ENCODE results near the gene SRP68. TPM values are rescaled to one million over a fixed set of nuclear protein-coding genes. Genes with fewer than 3 reads are reported as not detected.

SRP68 gene
- total and polyA plus RNA-seq, 2 donors (not counting 1 experiment from before 2014, with no cell fraction given): 34.0 to 68.6 TPM

GRCh38 chr17:76089680-76090516 is 17.6 kb upstream of the SRP68 start:
- Histone ChIP-seq H4K20me1 (ENCODE audit: control insufficient read depth, extremely low read depth, insufficient read depth, low read length) (no peaks in the 10 kb centered on the region), H3K27me3 (ENCODE audit: control insufficient read depth, insufficient read depth, low read length) (no peaks in the 10 kb centered on the region), H3K4me1 (ENCODE audit: control insufficient read depth, extremely low read depth, insufficient read depth, low read length) (no peaks in the 10 kb centered on the region), H2AFZ (ENCODE audit: low read length) (no peak overlapping the region), H3K4me3 (replicated peaks in 1 of 4; ENCODE audit: control extremely low read depth in 1 of 4, insufficient read depth in 1 of 4, low read depth in 3 of 4, low read length in 4 of 4) (no peak overlapping the region), H3K4me2 (ENCODE audit: extremely low read depth, insufficient read depth, low read length) (no peak overlapping the region), H3K9me3 (ENCODE audit: control insufficient read depth, insufficient read depth, low read depth, low read length) (no peaks in the 10 kb centered on the region), H3K9ac (ENCODE audit: insufficient read depth, low read length) (no peak overlapping the region), H3K36me3 (ENCODE audit: control insufficient read depth, insufficient read depth, low read length) (peaks cover 40% of the 10 kb centered on the region), H3K79me2 (ENCODE audit: control insufficient read depth, insufficient read depth, low read length) (no peaks in the 10 kb centered on the region), H3K27ac (ENCODE audit: insufficient read depth, low read length) (no peak overlapping the region)
- TF ChIP-seq, protein P1, sequence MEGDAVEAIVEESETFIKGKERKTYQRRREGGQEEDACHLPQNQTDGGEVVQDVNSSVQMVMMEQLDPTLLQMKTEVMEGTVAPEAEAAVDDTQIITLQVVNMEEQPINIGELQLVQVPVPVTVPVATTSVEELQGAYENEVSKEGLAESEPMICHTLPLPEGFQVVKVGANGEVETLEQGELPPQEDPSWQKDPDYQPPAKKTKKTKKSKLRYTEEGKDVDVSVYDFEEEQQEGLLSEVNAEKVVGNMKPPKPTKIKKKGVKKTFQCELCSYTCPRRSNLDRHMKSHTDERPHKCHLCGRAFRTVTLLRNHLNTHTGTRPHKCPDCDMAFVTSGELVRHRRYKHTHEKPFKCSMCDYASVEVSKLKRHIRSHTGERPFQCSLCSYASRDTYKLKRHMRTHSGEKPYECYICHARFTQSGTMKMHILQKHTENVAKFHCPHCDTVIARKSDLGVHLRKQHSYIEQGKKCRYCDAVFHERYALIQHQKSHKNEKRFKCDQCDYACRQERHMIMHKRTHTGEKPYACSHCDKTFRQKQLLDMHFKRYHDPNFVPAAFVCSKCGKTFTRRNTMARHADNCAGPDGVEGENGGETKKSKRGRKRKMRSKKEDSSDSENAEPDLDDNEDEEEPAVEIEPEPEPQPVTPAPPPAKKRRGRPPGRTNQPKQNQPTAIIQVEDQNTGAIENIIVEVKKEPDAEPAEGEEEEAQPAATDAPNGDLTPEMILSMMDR (conservative IDR thresholded peaks at IDR 0.05 in 1 of 2, IDR thresholded peaks at IDR 0.05 in 1 of 2; ENCODE audit: low read depth in 1 of 2, low read length in 2 of 2): no peak
- TF ChIP-seq EZH2 (IDR thresholded peaks at IDR 0.05; ENCODE audit: low read length, missing control alignments): no peak
- no peak for DNase-seq (ENCODE audit: low read depth in 2 of 2)

- Histone ChIP-seq H3K4me2 (ENCODE audit: extremely low read depth, insufficient read depth, low read length) (no peak overlapping the region), H3K27me3 (ENCODE audit: control insufficient read depth, insufficient read depth, low read length) (no peaks in the 10 kb centered on the region), H3K9me3 (ENCODE audit: control insufficient read depth, insufficient read depth, low read depth, low read length) (no peaks in the 10 kb centered on the region), H4K20me1 (ENCODE audit: control insufficient read depth, extremely low read depth, insufficient read depth, low read length) (no peaks in the 10 kb centered on the region), H3K9ac (ENCODE audit: insufficient read depth, low read length) (no peak overlapping the region), H3K36me3 (ENCODE audit: control insufficient read depth, insufficient read depth, low read length) (peaks cover 37% of the 10 kb centered on the region), H3K4me3 (replicated peaks in 1 of 4; ENCODE audit: control extremely low read depth in 1 of 4, insufficient read depth in 1 of 4, low read depth in 3 of 4, low read length in 4 of 4) (no peak overlapping the region), H3K79me2 (ENCODE audit: control insufficient read depth, insufficient read depth, low read length) (no peaks in the 10 kb centered on the region), H3K4me1 (ENCODE audit: control insufficient read depth, extremely low read depth, insufficient read depth, low read length) (no peaks in the 10 kb centered on the region), H2AFZ (ENCODE audit: low read length) (no peak overlapping the region), H3K27ac (ENCODE audit: insufficient read depth, low read length) (no peak overlapping the region)
- TF ChIP-seq, protein P1 (conservative IDR thresholded peaks at IDR 0.05 in 1 of 2, IDR thresholded peaks at IDR 0.05 in 1 of 2; ENCODE audit: low read depth in 1 of 2, low read length in 2 of 2): no peak
- TF ChIP-seq EZH2 (IDR thresholded peaks at IDR 0.05; ENCODE audit: low read length, missing control alignments): no peak
- no peak for DNase-seq (ENCODE audit: low read depth in 2 of 2)
These were observed 16.7 kb upstream of the SRP68 start for GRCh38 chr17:76088868-76089576.

- Histone ChIP-seq H3K9ac (ENCODE audit: insufficient read depth, low read length) (no peak overlapping the region), H3K9me3 (ENCODE audit: control insufficient read depth, insufficient read depth, low read depth, low read length) (no peaks in the 10 kb centered on the region), H2AFZ (ENCODE audit: low read length) (no peak overlapping the region), H3K27ac (ENCODE audit: insufficient read depth, low read length) (no peak overlapping the region), H3K4me2 (ENCODE audit: extremely low read depth, insufficient read depth, low read length) (no peak overlapping the region), H3K79me2 (ENCODE audit: control insufficient read depth, insufficient read depth, low read length) (no peaks in the 10 kb centered on the region), H3K4me1 (ENCODE audit: control insufficient read depth, extremely low read depth, insufficient read depth, low read length) (no peaks in the 10 kb centered on the region), H3K27me3 (ENCODE audit: control insufficient read depth, insufficient read depth, low read length) (no peaks in the 10 kb centered on the region), H4K20me1 (ENCODE audit: control insufficient read depth, extremely low read depth, insufficient read depth, low read length) (no peaks in the 10 kb centered on the region), H3K36me3 (ENCODE audit: control insufficient read depth, insufficient read depth, low read length) (peaks cover 34% of the 10 kb centered on the region), H3K4me3 (replicated peaks in 1 of 4; ENCODE audit: control extremely low read depth in 1 of 4, insufficient read depth in 1 of 4, low read depth in 3 of 4, low read length in 4 of 4) (no peak overlapping the region)
- DNase-seq (ENCODE audit: low read depth in 2 of 2): no peak
- TF ChIP-seq, protein P1 (conservative IDR thresholded peaks at IDR 0.05 in 1 of 2, IDR thresholded peaks at IDR 0.05 in 1 of 2; ENCODE audit: low read depth in 1 of 2, low read length in 2 of 2): no peak
- TF ChIP-seq EZH2 (IDR thresholded peaks at IDR 0.05; ENCODE audit: low read length, missing control alignments): no peak
These were observed 15.9 kb upstream of the SRP68 start for GRCh38 chr17:76088041-76088867.
